Germinal center (tissue), 1 donor: Measurements from ENCODE around the gene NUDCD3.

Experiments used
- DNase-seq: peaks from one replicate; pipeline ENCODE4 v3.0.0; 2012; ENCODE audit warnings: mixed read lengths, low spot score

The NUDCD3 gene

DNA sequence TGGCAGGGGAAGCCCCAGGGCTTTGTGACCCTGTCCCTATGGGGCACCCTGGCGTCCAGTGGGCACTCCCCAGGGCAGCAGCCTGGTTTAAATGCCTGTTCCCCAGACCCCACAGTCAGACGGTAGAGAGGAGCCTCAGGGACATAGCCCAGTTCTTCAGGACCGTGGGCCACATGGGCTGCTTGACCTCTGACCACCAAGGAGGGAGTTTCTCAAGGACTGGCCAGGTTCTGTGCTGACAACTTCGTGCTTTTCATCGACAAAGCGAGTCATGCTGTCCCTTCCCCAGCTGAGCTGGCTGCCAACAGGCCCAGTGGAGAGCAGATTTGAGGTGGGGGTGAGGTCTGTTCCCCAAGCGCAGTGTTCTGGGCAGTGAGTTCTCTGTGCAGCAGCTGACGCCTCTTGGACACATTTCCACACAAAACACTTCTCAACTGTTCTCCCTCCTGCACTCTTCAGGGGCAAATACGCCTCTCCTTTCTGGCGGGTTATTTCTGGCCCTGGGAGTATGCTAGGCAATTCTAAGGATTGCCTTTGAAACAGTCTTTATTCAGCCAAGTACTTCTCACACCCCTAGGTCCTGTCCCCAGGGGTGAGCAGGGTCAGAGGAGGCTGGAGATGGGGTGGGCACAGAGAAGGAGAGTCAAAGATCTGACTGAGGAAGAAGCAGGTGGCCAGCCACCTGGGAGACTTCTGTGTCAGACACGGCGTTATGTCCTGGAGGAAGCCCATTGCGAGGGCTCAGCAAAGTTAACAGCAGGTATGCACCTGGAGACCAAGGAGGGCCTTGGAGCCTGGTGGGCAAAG lies 107.8 kb downstream of the NUDCD3 start:
- DNase-seq, result no peak

DNA sequence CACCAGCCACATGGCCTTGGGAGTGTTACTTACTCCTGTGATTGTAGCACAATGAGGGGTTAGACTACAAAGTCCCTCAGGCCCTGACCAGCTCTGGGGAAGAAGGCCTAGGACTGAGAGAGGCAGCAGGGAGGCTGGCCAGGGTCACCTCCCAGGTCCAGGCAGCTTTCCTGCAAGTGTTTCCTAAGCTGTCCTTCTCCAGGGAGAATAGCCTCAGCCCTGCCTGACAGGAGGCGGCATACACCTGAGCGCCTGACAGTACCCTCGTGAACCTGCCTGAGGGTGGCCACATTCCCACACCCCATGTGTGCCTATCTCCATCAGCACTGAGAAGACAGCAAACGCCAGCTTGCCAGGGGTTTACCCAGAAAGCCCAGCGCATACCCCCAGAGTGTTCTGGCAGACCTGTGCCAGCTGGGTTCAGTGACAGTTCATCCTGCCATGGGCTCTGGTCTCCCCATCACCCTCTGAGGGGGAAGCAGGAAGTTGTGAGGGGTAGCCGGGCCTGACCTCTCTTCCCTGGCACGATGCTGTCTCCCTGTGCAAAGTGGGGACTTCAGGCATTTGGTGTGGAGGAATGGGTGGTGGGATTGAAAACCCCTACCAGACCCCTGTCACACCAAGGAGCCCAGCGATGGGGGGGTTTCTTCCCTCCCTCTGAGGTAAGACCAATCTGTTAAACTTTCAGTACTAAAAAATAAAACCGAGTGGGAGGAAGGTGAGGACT lies 108.8 kb downstream of the NUDCD3 start:
- DNase-seq, result no peak

DNA sequence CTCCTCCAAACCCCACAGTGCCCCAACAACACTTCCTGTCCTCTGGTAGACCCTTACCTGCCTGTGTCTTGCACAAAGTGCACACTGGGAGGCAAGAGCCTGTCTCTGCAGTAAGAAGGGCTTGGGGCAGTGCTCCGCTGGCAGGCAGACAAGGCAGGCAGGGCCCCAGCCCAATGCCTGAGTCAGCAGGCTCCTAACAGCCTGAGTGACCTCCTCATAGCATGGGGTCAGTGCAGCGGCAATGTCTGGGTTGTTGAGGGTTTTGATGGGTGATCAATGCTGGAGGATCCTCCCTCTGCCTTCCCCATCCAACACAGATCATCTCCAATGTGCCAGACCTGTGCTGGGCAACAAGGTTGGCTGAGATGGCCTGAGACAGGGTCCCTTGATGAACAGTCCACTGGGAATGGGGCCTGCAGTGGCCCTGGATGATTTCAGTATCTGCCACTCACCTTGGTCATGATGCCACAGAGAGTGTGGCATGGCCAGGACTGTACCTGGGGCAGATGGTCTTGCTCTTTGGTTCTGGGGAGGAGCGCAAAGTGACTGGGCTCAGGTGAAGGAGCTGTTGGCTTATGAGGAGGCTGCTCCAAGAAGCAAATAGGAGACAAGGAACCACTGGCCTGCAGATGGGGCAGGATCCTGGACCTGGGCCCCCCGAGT lies 109.5 kb downstream of the NUDCD3 start:
- DNase-seq, result no peak

DNA sequence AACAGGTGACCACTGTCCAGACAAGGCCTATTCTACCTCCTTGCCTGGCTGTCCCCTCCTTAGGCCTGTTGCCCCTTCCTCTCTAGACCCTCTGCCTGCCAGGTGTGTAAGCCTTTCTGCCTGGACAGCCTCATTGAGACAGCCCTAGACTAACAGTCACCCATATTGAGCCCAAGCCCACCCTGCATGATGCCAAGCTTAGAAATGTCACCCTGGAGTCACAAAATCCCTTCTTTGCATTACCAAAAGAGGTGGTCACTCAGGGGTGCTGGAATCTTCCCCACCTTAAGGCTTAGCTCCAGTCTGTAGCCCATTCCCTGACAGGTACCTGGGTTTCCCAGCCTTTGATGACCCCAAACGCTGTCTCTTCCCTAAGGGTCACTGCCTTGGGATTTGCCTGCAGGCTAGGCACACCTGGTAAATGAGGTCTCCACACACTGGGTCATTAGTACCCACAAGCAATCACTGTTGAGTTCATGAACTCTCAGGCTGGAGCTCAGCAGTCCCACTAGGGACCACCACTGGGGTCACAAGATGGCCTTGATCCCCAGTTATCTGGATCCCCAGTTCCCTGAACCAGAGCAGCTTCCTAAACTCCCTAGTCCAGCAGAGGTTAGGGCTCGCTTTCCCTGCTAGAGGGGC lies 110.1 kb downstream of the NUDCD3 start:
- no peak for DNase-seq

DNA sequence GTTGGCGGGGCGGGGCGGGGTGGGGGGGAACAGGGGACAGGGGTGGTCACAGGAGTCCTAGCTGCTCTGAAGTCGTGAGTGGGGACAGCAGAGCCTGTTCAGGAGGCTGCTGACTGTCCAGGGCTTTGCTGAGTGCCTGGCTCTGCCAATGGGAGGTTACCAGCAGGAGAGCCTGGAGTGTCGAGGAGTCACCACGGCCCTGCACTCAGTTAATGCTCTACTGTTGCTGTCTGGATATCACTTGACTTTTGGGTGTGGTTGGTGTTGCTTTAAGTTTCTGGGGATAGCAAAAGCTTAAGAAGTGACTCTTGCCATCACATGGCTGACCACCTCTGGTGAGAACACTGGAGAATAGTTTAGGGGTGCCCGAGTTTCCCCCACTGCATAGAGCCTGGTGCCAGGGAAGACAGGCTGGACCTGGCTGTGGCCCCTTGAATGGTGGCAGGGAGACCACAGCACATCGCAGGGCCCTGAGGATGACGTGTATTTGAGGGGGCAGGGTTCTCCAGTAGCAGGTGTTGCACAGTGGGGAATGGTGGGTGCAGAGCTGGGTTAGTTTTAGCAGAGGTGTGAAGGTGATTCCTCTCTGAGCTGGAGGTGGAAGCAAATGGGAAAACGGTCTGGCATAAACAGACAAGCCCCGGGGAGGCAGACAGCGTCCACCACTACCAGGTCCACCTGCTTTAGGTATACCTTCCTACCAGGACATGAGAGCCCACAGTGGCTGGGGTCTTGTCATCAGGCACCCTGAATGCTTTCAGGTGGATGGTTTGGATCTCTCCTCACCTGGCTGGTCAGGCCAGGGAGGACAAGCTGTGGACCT lies 110.9 kb downstream of the NUDCD3 start:
- DNase-seq, result no peak

DNA sequence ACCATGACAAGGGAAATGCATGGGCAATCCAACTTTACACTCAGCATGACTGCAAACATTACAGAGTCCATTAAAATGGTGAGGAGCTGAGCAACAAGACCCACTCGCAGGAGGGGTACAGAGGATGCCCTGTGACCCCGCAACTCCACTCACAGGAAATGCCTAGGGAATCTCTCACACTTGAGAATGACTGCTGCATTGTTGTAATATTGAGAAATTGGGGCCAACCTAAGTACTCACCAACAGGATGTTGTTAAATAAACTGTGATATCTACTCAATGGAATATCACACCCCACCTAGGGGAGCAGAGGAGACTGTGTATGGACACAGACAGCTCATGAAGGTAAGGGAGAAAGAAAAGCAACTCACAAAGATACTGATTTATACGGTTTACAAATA lies 111.7 kb downstream of the NUDCD3 start:
- no peak for DNase-seq

DNA sequence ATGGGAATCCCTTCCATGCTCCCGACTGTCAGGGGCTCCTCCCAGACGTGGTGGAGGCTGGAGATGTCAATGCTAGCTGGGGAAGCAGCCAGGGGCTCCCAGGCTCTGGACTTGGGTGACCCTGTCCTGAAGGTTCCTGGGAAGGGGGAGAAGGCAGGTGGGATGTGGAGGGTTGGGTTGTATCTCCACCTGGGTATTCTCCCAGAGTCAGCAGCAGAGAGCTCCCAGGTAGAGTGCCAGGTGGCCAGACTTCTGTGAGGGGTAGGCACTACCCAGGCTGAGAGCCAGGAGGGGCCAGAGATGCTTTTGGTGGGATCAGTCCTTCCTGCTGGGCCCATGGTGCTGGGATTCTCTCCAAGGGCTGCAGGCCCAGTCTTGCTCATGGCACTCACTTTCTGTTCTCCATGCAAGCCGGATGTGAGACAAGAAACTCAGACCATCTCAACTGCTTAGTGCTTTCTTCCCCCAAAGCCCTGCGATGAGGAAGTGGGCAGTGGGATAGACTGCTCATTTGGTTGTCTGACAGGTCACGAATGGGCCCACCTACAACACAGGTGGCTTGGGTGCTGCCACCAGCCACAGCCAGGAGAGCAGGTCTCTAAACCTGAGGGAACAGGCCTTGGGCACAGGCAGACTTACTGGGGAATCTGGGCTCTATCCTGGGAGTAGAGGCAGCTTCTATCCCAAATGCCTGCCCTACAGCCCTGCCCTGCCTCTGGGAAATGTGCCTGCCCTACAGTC lies 112.6 kb downstream of the NUDCD3 start:
- DNase-seq, result peak; percentile 84

DNA sequence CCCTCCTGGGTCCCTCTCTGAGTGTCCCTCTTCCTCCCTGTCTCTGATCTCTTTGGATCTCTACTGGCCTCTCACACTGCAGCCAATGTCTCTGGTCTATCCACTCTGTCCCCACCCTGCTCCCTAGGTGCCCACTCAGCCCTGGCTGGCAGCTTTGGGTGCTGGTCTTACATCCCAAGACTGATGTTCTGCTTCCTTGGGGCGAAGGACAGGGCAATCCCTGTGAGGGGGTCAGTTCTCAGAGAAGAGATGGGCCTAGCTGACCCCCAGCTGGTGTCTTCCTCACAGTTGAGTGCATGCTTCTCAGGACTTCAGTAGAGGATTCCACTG lies 113.4 kb downstream of the NUDCD3 start:
- no peak for DNase-seq

DNA sequence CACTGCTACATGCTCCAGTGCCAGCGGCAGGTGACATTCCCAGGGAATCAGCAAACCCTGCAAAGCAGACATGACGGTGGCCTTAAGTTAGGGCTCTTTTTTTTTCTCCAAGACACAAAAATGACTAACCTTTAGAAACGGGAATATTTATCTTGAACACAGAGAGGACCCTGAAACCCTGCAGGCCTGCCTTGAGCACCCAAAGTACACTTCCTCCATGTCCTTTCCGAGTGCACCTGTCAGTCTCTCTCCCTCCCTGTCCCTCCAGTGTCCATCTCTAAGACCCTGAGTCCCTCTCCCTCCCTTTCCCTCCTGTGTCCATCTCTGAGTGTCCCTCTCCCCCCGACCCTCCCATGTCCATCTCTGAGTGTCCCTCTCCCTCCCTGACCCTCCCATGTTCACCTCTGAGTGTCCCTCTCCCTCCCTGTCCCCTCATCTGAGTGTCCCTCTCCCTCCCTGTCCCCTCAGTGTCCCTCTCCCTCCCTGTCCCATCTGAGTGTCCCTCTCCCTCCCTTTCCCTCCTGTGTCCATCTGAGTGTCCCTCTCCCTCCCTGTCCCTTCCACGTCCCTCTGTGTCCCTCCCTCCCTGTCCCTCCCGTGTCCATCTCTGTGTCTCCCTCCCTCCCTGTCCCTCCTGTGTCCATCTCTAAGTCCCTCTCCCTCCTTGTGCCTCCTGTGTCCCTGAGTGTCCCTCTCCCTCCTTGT lies 113.9 kb downstream of the NUDCD3 start:
- no peak for DNase-seq

DNA sequence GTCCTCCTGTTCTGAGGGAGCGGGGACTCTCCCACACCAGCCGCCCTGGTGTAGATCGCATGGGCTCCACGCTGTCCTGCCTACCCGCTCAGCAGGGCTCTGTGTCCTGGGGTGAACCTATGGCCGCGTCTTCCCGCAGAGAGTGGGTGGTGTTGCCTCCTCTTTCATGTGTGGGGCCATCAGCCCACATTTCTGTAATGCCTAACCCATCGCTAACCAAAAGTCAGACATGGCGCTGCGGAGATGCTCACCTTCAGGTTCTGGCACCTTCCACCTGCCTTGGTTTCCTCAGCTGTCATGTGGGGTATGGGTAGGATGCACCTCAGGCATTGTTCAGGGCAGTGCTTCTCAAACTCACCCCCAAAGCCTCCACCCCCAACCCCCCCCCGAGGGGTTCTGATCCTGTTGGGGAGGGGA lies 114.5 kb downstream of the NUDCD3 start:
- DNase-seq, result no peak

DNA sequence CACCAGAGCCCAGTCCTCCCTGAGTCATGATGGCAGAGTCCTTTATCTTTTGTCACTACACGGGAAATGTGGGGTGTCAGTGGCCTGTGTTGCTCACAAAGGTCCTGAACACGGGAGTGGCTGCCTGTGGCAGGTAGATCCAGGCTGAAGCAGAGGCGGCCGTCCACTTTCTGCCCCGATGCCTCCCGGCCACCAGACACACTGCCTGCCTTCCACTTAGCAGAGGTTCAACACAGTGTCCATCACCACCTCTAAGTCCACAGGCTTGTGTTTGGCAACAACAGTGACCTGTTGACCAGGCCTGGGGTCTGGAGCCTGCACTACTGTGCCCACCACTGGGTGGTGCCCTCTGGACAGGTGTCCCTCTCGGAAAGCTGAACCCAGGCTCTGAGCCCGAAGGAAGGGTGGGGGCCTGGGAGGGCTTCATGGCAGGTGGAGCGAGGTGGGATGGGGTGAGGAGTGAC lies 115.2 kb downstream of the NUDCD3 start:
- no peak for DNase-seq

DNA sequence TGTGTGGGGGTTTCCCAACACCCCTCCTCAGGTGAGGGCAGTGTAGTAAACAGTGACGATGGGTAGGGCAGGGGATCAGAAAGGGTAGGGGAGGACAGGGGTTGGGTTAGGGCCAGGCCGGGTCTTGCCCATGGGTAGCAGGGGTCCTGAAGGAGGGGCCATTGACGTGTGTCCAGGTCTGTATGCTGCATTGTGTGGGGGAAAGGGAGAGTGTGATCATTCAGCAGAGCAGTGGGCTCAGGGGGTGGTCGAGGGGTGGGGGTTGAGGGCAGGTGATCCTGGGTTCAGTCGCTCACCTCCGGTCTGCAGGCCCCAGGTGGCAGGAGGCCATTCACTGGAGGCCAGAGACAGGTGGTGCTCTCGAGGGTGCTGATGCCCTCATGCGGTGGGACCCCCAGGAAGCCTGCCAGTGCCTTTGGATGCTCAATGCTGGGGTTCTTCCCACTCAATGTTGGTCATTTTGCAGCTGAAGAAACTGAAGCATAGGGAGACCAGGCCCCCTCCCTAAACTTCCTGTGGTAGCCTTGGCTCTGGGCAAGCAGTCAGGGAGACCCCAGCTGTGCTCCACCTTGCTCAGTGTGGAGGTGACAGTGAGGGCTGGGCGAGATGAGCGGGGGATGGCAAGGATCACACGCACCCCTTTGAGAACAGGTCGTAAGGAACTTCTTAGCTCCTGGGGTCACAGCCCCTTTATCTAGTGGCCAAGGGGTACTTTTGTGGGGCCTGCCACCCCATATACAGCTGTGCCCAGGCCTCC lies 116.3 kb downstream of the NUDCD3 start:
- no peak for DNase-seq

DNA sequence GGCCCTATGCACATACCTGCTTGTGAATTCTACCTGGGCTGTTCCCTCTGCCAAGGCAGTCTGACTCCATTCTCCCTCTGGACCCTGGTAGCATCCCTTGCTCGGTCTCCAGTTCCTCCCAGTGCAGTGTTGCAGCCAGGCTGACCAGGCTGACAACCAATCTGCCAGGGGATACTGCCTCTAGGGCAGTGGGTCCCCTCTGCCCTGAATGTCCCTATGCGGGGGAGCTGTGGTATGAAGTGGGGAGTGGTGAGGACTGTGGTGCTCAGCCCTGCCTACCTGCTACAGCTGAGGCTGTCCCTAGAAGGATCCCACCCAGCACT lies 117.1 kb downstream of the NUDCD3 start:
- no peak for DNase-seq

DNA sequence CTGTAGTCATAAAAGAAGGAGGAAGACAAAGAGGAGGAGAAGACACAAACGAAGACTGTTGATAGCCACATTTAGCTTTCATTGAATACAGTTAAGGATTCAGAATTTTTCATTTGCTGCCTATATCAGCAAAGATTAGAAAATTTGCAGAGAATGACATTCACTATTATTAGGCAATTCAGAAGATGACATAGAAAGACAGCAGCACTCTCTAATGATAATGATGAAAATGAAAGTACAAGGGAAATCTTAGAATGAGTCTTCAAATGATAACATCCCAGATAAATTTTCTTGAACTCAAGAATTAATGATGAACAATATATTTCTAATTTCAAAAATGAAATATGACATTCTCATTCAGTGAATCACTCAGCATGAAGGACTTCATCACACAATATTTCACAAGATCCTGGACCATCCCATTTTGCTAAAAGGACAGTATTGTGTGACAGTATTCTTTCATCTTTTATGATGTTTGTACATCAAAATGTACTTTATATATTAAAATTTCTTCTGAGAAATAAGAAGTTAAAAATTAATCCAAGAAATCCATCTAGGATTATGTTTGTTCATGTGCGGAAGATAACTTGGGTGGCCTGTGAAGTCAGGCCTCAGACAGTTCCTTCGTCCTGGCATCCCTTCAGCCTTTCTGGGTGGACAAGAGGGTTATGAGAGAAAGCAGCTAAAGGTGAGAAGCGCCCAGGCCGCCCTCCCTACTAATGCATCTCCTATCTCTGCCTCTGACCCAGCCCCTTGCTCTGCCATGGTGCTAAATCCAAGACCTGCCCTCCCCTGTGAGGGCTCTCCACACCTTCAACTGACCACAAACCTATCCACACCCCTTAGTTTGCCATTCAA lies 117.7 kb downstream of the NUDCD3 start:
- no peak for DNase-seq

DNA sequence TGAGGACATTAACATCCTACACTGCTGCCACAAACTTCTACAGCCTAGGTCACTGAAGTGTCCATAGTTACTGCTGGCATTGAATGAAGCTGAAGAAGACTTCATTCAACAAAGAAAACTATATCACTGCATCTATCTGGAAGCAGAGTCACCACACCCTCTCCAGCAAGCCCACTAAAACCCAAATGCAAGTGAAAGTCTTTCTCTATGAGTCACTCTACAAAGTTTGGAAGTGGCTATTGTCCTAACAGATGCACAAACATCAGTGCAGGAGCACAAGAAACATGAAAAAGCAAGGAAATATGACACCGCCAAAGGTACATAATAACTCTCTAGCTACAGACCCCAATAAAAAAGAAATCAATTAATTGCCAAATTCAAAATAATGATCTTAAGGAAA lies 121.6 kb downstream of the NUDCD3 start:
- no peak for DNase-seq

DNA sequence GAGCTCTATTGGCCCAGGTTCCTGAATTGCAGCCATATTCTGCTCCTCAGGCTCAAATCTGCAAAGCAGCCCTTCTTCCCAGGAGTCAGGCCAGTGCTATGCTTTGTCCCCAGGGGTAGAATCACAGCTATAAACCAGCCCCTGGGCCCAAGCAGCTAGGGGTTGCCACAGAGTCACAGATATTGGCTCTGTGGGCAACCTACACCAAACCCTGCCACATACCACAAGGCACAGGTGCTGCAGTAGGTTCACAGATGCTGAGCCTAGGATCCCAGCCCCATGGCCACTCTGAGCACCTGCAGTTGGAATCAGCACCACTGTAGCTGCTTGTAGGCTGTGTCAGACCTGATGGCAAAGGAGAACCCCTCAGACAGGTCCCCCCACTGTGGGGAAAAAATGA lies 122.0 kb downstream of the NUDCD3 start:
- no peak for DNase-seq

DNA sequence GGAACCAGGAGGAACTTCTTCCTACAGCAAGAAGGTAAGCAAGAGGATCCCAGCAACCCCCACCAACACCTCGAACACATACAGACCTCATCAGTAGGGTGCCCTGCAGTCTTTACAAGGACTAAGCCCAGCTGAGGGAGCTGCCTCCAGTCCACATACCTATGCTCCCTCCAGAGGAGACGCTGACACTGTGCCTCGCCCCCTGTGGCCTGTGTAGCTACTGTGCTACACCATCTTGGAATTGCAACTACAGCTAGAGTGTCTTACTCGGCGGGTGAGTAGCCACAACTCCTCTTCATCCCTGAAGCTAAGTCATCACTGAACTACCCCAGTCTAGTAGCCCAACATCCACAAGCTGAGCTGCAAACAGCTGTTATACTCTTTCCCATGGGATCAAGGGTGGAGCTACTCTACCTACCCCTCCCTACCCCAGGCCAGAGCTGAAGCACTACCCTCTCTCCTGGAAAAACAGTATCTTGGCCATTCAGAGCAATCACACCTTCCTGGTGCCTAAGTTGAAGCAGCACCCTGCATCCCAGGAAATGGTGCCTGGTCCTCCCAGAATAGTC lies 122.9 kb downstream of the NUDCD3 start:
- DNase-seq, result no peak

DNA sequence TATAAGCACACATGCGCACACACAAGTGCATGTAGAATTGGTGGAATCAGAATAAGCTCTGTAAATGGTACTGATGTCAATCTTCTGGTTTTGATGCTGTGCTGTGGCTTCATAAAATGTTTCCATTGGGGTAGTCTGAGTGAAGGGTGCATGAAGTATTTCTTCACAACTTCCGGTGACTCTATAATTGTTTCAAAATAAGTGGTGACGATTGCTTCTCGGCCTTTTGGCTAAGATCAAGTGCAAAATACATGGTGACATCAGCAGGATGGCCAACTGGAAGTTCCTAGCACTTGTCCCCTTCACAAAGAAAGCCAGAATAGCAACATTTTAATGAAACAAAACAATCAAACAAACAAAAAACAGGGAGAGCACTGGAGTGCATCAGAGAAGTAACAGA lies 123.5 kb downstream of the NUDCD3 start:
- DNase-seq, result no peak
